ENCODE measurements around the gene LRIT3. TPM values are rescaled to one million over a fixed set of nuclear protein-coding genes. Genes with fewer than 3 reads are reported as not detected.
A peak's percentile ranks its signal among the peaks of the same experiment; 100 is the strongest.

The LRIT3 gene
- total and polyA plus RNA-seq, 7 experiments from 2014 or later: 0.15 to 0.41 (median 0.27) TPM; not detected in 1

GRCh38 chr4:109809655-109810054, 38.3 kb upstream of the LRIT3 start:
- intact Hi-C loops (cut with micrococcal nuclease): loop anchor here (10.0 kb wide), 4 partner anchors 275 to 1815 kb away; partner anchors contain the start of gene OSTC (in 1 of the 2)
- DNase-seq (no peak), ATAC-seq (no peak)
- ChIA-PET POLR2A (interaction anchor here (1.1 kb wide), 1 partner anchor 112 kb away, joined by 7 read pairs; no protein-coding TSS in a partner anchor), CTCF (no interaction called here)
- no peaks in the 10 kb centered on the region for H3K27me3 ChIP-seq (ENCODE audit: control insufficient read depth in 2 of 2, insufficient read depth in 2 of 2, low read length in 2 of 2)
- Mint-ChIP-seq H3K27ac (no peak overlapping the region), H3K9me3 (no peaks in the 10 kb centered on the region), H3K27me3 (peaks cover 0 to 10% (median 5%) of the 10 kb centered on the region in 5 donors), H3K4me3 (no peak overlapping the region), H3K4me1 (peaks cover 2 to 14% (median 2%) of the 10 kb centered on the region in 7 donors), H3K36me3 (no peaks in the 10 kb centered on the region)
- no peak overlapping the region for H3K27ac ChIP-seq (ENCODE audit: low read depth, low read length)
- no peak overlapping the region for H3K4me3 ChIP-seq (ENCODE audit: low read length)
- peaks cover 0 to 2% of the 10 kb centered on the region in 2 donors for H3K4me1 ChIP-seq (ENCODE audit: control insufficient read depth in 2 of 2, insufficient read depth in 2 of 2, low read length in 2 of 2)
- H3K9me3 ChIP-seq (ENCODE audit: control insufficient read depth in 2 of 3, low read length in 3 of 3): no peaks in the 10 kb centered on the region
- no peaks in the 10 kb centered on the region for H3K36me3 ChIP-seq (ENCODE audit: control insufficient read depth in 2 of 3, insufficient read depth in 3 of 3, low read length in 3 of 3)

GRCh38 chr4:109810552-109811387, 37.1 kb upstream of the LRIT3 start:
- ChIA-PET CTCF (no interaction called here), POLR2A (interaction anchor here (1.1 kb wide), 1 partner anchor 113 kb away, joined by 7 read pairs; no protein-coding TSS in a partner anchor)
- intact Hi-C loops (cut with micrococcal nuclease): loop anchor here (10.0 kb wide), 4 partner anchors 274 to 1816 kb away; partner anchors contain the start of gene OSTC (in 1 of the 2)
- no peaks in the 10 kb centered on the region for H3K9me3 Mint-ChIP-seq
- H3K27ac Mint-ChIP-seq: no peak overlapping the region
- H3K36me3 Mint-ChIP-seq: no peaks in the 10 kb centered on the region
- H3K4me3 ChIP-seq (ENCODE audit: low read length): no peak overlapping the region
- H3K36me3 ChIP-seq (ENCODE audit: control insufficient read depth in 2 of 3, insufficient read depth in 3 of 3, low read length in 3 of 3): peaks cover 0 to 6% (median 0%) of the 10 kb centered on the region in 3 experiments
- peaks cover 0 to 8% (median 4%) of the 10 kb centered on the region in 5 donors for H3K27me3 Mint-ChIP-seq
- no peak overlapping the region for H3K4me3 Mint-ChIP-seq
- DNase-seq (no peak), ATAC-seq (no peak)
- peaks cover 5 to 19% (median 10%) of the 10 kb centered on the region in 7 donors for H3K4me1 Mint-ChIP-seq
- H3K27ac ChIP-seq (ENCODE audit: low read depth, low read length): no peak overlapping the region
- H3K9me3 ChIP-seq (ENCODE audit: control insufficient read depth in 2 of 3, low read length in 3 of 3): no peaks in the 10 kb centered on the region
- no peaks in the 10 kb centered on the region for H3K27me3 ChIP-seq (ENCODE audit: control insufficient read depth in 2 of 2, insufficient read depth in 2 of 2, low read length in 2 of 2)
- H3K4me1 ChIP-seq (ENCODE audit: control insufficient read depth in 2 of 2, insufficient read depth in 2 of 2, low read length in 2 of 2): peaks cover 0 to 4% of the 10 kb centered on the region in 2 donors

- ChIA-PET POLR2A (no interaction called here), CTCF (no interaction called here)
- Mint-ChIP-seq H3K27ac (no peak overlapping the region), H3K4me1 (peaks cover 14 to 28% (median 20%) of the 10 kb centered on the region in 7 donors), H3K9me3 (no peaks in the 10 kb centered on the region), H3K27me3 (peaks cover 0 to 5% (median 0%) of the 10 kb centered on the region in 5 donors), H3K4me3 (no peak overlapping the region), H3K36me3 (peaks cover 0 to 3% (median 0%) of the 10 kb centered on the region in 5 donors)
- ATAC-seq (no peak), DNase-seq (no peak)
- no peak overlapping the region for H3K4me3 ChIP-seq (ENCODE audit: low read length)
- H3K36me3 ChIP-seq (ENCODE audit: control insufficient read depth in 2 of 3, insufficient read depth in 3 of 3, low read length in 3 of 3): peaks cover 0 to 7% (median 0%) of the 10 kb centered on the region in 3 experiments
- no peaks in the 10 kb centered on the region for H3K27me3 ChIP-seq (ENCODE audit: control insufficient read depth in 2 of 2, insufficient read depth in 2 of 2, low read length in 2 of 2)
- no peak overlapping the region for H3K27ac ChIP-seq (ENCODE audit: low read depth, low read length)
- peaks cover 6 to 10% of the 10 kb centered on the region in 2 donors for H3K4me1 ChIP-seq (ENCODE audit: control insufficient read depth in 2 of 2, insufficient read depth in 2 of 2, low read length in 2 of 2)
- intact Hi-C loops (cut with micrococcal nuclease): loop anchor here (10.0 kb wide), 4 partner anchors 273 to 1817 kb away; partner anchors contain the start of gene OSTC (in 1 of the 2)
- no peaks in the 10 kb centered on the region for H3K9me3 ChIP-seq (ENCODE audit: control insufficient read depth in 2 of 3, low read length in 3 of 3)
Observed at GRCh38 chr4:109811707-109812106, 36.2 kb upstream of the LRIT3 start.

- DNase-seq (peak; percentile 55 to 89 (median 86)), ATAC-seq (peak; percentile 95)
- H3K9me3 ChIP-seq (ENCODE audit: control insufficient read depth in 2 of 3, low read length in 3 of 3): no peaks in the 10 kb centered on the region
- Mint-ChIP-seq H3K27ac (peak within 1 kb of the TSS; percentile 96 to 99 (median 98)), H3K4me3 (peak within 1 kb of the TSS; percentile 93 to 99 (median 98)), H3K27me3 (no peaks in the 10 kb centered on the region), H3K9me3 (no peaks in the 10 kb centered on the region), H3K36me3 (peaks cover 0 to 28% (median 18%) of the 10 kb centered on the region in 5 donors), H3K4me1 (peaks cover 28 to 54% (median 49%) of the 10 kb centered on the region in 7 donors)
- H3K4me3 ChIP-seq (ENCODE audit: low read length): peak within 1 kb of the TSS; percentile 88
- intact Hi-C loops (cut with micrococcal nuclease): loop anchor here (1.0 to 10.0 kb wide), 18 partner anchors 11 to 1885 kb away; partner anchors contain the start of genes CASP6 (in 2 of the 2), PLA2G12A (in 2 of the 2), RPL34 (in 2 of the 2) and SEC24B (in 2 of the 2)
- CTCF ChIA-PET: interaction anchor here (1.1 kb wide), 1 partner anchor 12 kb away, joined by 4 read pairs; the partner anchor contains the start of gene RRH
- peaks cover 0 to 7% (median 0%) of the 10 kb centered on the region in 3 experiments for H3K36me3 ChIP-seq (ENCODE audit: control insufficient read depth in 2 of 3, insufficient read depth in 3 of 3, low read length in 3 of 3)
- peak within 1 kb of the TSS; percentile 95 for H3K27ac ChIP-seq (ENCODE audit: low read depth, low read length)
- POLR2A ChIA-PET: interaction anchor here (0.6 to 2.5 kb wide), 3 partner anchors 131 to 381 kb away, joined by 3 to 11 read pairs (median 3); partner anchors contain the start of gene MCUB
- H3K27me3 ChIP-seq (ENCODE audit: control insufficient read depth in 2 of 2, insufficient read depth in 2 of 2, low read length in 2 of 2): no peaks in the 10 kb centered on the region
- H3K4me1 ChIP-seq (ENCODE audit: control insufficient read depth in 2 of 2, insufficient read depth in 2 of 2, low read length in 2 of 2): peaks cover 15% of the 10 kb centered on the region in 2 donors
Observed at GRCh38 chr4:109815151-109816081, 32.5 kb upstream of the LRIT3 start, which contains the start of gene GAR1. Gene GAR1, plus strand, starts transcription at chr4:109815762. Its CDS starts 403 bp downstream, at chr4:109816165.

- peaks cover 0 to 32% (median 19%) of the 10 kb centered on the region in 5 donors for H3K36me3 Mint-ChIP-seq
- Histone ChIP-seq H3K4me3 (ENCODE audit: low read length) (peak overlapping the region; percentile 88), H3K27me3 (ENCODE audit: control insufficient read depth in 2 of 2, insufficient read depth in 2 of 2, low read length in 2 of 2) (no peaks in the 10 kb centered on the region), H3K27ac (ENCODE audit: low read depth, low read length) (peak overlapping the region; percentile 95), H3K36me3 (ENCODE audit: control insufficient read depth in 2 of 3, insufficient read depth in 3 of 3, low read length in 3 of 3) (peaks cover 0 to 7% (median 0%) of the 10 kb centered on the region in 3 experiments), H3K4me1 (ENCODE audit: control insufficient read depth in 2 of 2, insufficient read depth in 2 of 2, low read length in 2 of 2) (peaks cover 15% of the 10 kb centered on the region in 2 donors), H3K9me3 (ENCODE audit: control insufficient read depth in 2 of 3, low read length in 3 of 3) (no peaks in the 10 kb centered on the region)
- DNase-seq (peak; percentile 18 to 66 (median 47)), ATAC-seq (peak; percentile 38)
- CTCF ChIA-PET: interaction anchor here (1.1 kb wide), 1 partner anchor 12 kb away, joined by 4 read pairs; the partner anchor contains the start of gene RRH
- H3K27me3 Mint-ChIP-seq: no peaks in the 10 kb centered on the region
- peak overlapping the region; percentile 93 to 99 (median 98) for H3K4me3 Mint-ChIP-seq
- H3K27ac Mint-ChIP-seq: peak overlapping the region; percentile 96 to 99 (median 98)
- no peaks in the 10 kb centered on the region for H3K9me3 Mint-ChIP-seq
- H3K4me1 Mint-ChIP-seq: peaks cover 28 to 58% (median 54%) of the 10 kb centered on the region in 7 donors
- intact Hi-C loops (cut with micrococcal nuclease): loop anchor here (1.0 to 10.0 kb wide), 7 partner anchors 10 to 1821 kb away; partner anchors contain the start of genes COL25A1 (in 1 of the 2) and OSTC (in 1 of the 2)
- POLR2A ChIA-PET: interaction anchor here (2.0 to 2.5 kb wide), 2 partner anchors 115 to 257 kb away, joined by 6 to 11 read pairs; partner anchors contain the start of gene MCUB
Observed at GRCh38 chr4:109816082-109816442, 31.8 kb upstream of the LRIT3 start.
